GM10266 (cell line): ENCODE data around the gene ANKFY1.

Experiments
- DNase-seq: peaks from one replicate; pipeline ENCODE4 v3.0.0; 2012; ENCODE audit errors: extremely low spot score
- TF ChIP-seq, protein P1 (sequence below): IDR thresholded peaks from 2 replicates; pipeline ENCODE4 v1.5.1; 2012; ENCODE audit warnings: mild to moderate bottlenecking, low read depth; ENCODE audit not compliant: control insufficient read depth, insufficient read depth; ENCODE audit errors: missing control alignments

Gene ANKFY1

DNA sequence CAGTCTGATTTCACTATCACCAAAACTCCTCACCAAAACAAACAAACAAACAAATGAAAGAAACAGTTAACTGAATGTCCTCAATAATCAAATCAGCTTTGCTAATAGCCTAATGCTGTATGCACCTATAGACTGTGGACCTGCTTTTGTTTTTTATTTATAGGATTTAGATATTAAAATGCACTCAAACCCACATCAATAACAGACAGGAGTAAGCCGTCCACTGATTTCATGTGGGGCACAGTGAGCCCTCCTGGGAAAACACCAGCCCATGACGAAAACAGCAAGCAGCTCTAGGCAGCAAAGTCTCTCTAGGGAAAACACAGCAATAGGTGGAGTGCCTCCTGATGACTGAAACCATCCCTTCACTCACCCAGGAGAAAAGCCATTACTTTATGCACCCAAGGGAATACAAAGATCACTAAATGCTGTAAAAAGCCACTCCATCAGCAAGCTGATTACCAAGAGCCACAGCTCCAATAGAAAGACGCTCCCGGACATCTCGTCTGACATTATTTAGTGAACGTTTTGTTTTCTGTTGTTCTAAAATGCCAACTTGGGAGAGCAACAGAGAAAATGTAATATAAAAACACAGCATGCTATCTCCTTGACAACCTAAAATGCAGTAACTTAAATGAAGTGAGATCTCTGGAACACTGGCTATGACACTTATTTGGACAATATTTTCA, 47.8 kb downstream of the ANKFY1 start:
- peak; percentile 44 for DNase-seq
- TF ChIP-seq, protein P1, sequence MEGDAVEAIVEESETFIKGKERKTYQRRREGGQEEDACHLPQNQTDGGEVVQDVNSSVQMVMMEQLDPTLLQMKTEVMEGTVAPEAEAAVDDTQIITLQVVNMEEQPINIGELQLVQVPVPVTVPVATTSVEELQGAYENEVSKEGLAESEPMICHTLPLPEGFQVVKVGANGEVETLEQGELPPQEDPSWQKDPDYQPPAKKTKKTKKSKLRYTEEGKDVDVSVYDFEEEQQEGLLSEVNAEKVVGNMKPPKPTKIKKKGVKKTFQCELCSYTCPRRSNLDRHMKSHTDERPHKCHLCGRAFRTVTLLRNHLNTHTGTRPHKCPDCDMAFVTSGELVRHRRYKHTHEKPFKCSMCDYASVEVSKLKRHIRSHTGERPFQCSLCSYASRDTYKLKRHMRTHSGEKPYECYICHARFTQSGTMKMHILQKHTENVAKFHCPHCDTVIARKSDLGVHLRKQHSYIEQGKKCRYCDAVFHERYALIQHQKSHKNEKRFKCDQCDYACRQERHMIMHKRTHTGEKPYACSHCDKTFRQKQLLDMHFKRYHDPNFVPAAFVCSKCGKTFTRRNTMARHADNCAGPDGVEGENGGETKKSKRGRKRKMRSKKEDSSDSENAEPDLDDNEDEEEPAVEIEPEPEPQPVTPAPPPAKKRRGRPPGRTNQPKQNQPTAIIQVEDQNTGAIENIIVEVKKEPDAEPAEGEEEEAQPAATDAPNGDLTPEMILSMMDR = no peak

DNA sequence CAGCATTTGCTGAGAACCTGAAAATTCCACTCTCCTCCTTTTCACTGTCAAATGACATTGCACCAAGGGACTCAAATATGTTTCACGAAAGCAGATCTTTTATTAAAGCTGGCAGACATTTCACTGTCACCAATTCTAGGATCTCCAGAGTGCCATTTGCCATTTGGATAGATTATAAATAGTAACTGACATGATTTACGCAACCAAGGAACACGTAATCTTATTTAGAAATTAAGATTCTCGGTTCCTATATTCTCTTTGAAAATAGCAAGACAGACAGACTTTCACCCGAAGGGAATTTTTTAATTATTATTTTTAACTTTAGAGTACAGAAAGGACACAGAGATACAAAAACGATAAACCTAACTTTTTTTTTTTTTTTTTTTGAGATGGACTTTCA, 49.6 kb downstream of the ANKFY1 start:
- TF ChIP-seq, protein P1 = no peak
- DNase-seq = no peak

DNA sequence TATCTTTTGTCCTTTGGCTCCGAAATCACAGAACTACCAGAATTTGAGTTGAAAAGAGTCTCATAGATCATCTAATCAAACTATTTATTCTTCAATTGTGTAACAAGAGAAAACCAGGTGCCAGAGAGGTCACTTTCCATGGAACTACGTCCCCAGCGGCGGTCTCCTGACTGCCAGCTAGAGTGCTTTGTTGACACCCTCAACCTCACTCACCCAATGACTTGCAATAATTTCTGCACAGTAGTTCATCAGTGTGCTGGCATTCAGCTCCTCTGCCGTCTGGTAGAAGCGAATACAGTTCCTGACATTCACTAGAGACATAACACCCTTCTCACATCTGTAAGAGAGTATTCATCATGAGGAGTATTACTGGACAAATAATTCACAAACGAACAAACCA, 54.2 kb downstream of the ANKFY1 start:
- no peak for DNase-seq
- TF ChIP-seq, protein P1 = no peak

DNA sequence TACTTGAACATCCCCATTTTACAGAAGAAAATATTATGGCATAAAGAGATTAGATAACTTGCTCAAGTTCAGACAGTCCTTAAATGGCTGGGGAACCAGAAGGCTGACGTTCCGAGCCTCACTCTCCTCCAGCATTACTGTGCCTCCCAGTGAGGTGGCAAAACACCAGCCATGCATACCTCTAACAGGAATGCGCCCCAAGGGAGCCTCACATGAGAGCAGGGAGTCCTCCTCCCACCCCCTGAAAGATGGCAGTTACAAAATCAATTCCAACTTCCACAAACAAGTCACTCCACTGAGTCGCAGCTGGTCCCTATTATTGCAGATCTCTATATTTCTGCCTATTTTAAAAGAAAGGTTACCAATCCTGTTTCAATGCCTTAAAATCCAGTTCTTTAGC, 55.5 kb downstream of the ANKFY1 start:
- TF ChIP-seq, protein P1 = no peak

DNA sequence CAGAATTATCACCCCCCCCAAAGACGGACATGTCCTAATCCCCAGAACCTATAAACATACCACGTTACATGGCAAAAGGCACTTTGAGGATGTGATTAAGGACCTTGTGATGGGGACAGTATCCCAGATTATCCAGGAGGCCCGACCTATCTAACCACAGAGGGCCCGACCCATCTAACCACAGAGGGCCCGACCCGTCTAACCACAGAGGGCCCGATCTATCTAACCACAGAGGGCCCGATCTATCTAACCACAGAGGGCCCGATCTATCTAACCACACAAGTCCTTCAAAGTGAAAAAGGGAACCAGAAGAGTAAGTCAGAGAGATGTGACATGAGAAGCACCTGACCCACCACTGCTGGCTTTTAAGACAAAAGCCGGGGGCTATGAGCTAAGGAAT, 56.8 kb downstream of the ANKFY1 start:
- DNase-seq = no peak
- TF ChIP-seq, protein P1 = no peak

More for the DNA sequence above, 55.5 kb downstream of the ANKFY1 start:
- no peak for DNase-seq

DNA sequence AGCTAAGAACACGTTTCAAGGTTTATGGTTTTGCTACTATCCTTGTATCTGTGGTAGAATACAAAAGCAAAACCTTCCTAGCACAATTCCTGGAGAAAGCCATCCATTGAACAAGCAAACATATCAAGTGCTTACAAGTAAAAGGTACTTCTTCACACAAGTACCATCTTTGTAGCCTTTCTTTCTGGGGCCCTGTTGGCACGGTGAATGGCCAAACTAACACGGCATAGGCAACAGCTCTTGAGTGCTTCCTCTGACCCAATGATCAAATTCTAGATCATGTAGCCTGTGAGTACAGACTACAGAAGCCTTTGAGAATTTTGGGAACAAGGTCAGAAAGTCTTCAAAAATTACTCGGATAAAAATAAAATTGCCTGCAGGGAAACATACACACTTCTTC, 57.9 kb downstream of the ANKFY1 start:
- TF ChIP-seq, protein P1 = no peak
- no peak for DNase-seq

DNA sequence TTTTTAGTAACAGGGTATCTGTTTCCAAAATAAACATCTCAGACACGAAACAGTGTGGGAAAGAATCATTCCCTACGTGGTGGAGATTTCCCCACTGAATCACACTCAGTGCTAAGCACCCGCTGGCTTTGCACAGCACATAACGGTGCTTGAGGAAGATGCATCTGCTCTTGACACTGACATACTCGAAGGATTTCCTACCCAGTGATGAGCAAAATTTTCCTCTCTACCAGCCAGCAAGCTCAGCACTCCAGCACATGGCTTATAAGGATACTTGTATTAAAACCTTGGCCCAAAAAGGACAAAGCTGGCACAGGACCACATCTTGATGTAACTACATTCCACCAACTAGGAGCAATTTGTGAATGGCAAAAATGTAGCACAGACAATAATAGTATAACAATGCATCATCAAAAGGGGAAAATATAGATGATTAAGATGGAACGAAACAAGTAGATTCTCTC, 59.0 kb downstream of the ANKFY1 start:
- no peak for DNase-seq
- TF ChIP-seq, protein P1 = no peak
